ENCODE results near the gene AZIN2. TPM values are rescaled to one million over a fixed set of nuclear protein-coding genes. Genes with fewer than 3 reads are reported as not detected.
"Not testable (repeated sequence)": the region's sequence is repeated elsewhere in the genome, so short reads cannot be mapped to it uniquely, and the experiment has no call there.

Gene AZIN2
- total RNA-seq, 1 donor from 2014 or later, result 7.0 TPM

GRCh38 chr1:33055210-33056008, 25.5 kb upstream of the AZIN2 start:
- Mint-ChIP-seq H3K27me3 (ENCODE audit: unreplicated experiment) (peaks cover 5% of the 10 kb centered on the region), H3K4me1 (ENCODE audit: low read depth, unreplicated experiment) (peaks cover 15% of the 10 kb centered on the region), H3K4me3 (ENCODE audit: unreplicated experiment) (no peak overlapping the region), H3K9me3 (ENCODE audit: unreplicated experiment) (peaks cover 9% of the 10 kb centered on the region), H3K36me3 (ENCODE audit: unreplicated experiment) (peaks cover 9% of the 10 kb centered on the region), H3K27ac (ENCODE audit: unreplicated experiment) (peak overlapping the region; percentile 25)
- TF ChIP-seq, protein P1, sequence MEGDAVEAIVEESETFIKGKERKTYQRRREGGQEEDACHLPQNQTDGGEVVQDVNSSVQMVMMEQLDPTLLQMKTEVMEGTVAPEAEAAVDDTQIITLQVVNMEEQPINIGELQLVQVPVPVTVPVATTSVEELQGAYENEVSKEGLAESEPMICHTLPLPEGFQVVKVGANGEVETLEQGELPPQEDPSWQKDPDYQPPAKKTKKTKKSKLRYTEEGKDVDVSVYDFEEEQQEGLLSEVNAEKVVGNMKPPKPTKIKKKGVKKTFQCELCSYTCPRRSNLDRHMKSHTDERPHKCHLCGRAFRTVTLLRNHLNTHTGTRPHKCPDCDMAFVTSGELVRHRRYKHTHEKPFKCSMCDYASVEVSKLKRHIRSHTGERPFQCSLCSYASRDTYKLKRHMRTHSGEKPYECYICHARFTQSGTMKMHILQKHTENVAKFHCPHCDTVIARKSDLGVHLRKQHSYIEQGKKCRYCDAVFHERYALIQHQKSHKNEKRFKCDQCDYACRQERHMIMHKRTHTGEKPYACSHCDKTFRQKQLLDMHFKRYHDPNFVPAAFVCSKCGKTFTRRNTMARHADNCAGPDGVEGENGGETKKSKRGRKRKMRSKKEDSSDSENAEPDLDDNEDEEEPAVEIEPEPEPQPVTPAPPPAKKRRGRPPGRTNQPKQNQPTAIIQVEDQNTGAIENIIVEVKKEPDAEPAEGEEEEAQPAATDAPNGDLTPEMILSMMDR (IDR thresholded peaks at IDR 0.05; ENCODE audit: partially characterized antibody, unreplicated experiment), result peak; percentile 73
- DNase-seq, result peak; percentile 46

GRCh38 chr1:33056426-33056825, 24.5 kb upstream of the AZIN2 start:
- H3K27ac Mint-ChIP-seq (ENCODE audit: unreplicated experiment), result no peak overlapping the region
- peaks cover 5% of the 10 kb centered on the region for H3K36me3 Mint-ChIP-seq (ENCODE audit: unreplicated experiment)
- H3K4me1 Mint-ChIP-seq (ENCODE audit: low read depth, unreplicated experiment), result peaks cover 15% of the 10 kb centered on the region
- H3K9me3 Mint-ChIP-seq (ENCODE audit: unreplicated experiment), result peaks cover 6% of the 10 kb centered on the region
- H3K27me3 Mint-ChIP-seq (ENCODE audit: unreplicated experiment), result peaks cover 3% of the 10 kb centered on the region
- H3K4me3 Mint-ChIP-seq (ENCODE audit: unreplicated experiment), result no peak overlapping the region
- no peak for DNase-seq
- TF ChIP-seq, protein P1 (IDR thresholded peaks at IDR 0.05; ENCODE audit: partially characterized antibody, unreplicated experiment), result no peak

GRCh38 chr1:33057095-33057494, 23.9 kb upstream of the AZIN2 start:
- peaks cover 3% of the 10 kb centered on the region for H3K27me3 Mint-ChIP-seq (ENCODE audit: unreplicated experiment)
- H3K9me3 Mint-ChIP-seq (ENCODE audit: unreplicated experiment), result peaks cover 9% of the 10 kb centered on the region
- H3K27ac Mint-ChIP-seq (ENCODE audit: unreplicated experiment), result no peak overlapping the region
- DNase-seq, result no peak
- TF ChIP-seq, protein P1 (IDR thresholded peaks at IDR 0.05; ENCODE audit: partially characterized antibody, unreplicated experiment), result no peak
- H3K36me3 Mint-ChIP-seq (ENCODE audit: unreplicated experiment), result peaks cover 10% of the 10 kb centered on the region
- H3K4me3 Mint-ChIP-seq (ENCODE audit: unreplicated experiment), result no peak overlapping the region
- peaks cover 15% of the 10 kb centered on the region for H3K4me1 Mint-ChIP-seq (ENCODE audit: low read depth, unreplicated experiment)

- peaks cover 29% of the 10 kb centered on the region for H3K36me3 Mint-ChIP-seq (ENCODE audit: unreplicated experiment)
- peaks cover 17% of the 10 kb centered on the region for H3K9me3 Mint-ChIP-seq (ENCODE audit: unreplicated experiment)
- no peak for DNase-seq
- H3K4me3 Mint-ChIP-seq (ENCODE audit: unreplicated experiment), result no peak overlapping the region
- peaks cover 10% of the 10 kb centered on the region for H3K4me1 Mint-ChIP-seq (ENCODE audit: low read depth, unreplicated experiment)
- no peak overlapping the region for H3K27ac Mint-ChIP-seq (ENCODE audit: unreplicated experiment)
- TF ChIP-seq, protein P1 (IDR thresholded peaks at IDR 0.05; ENCODE audit: partially characterized antibody, unreplicated experiment), result no peak
- H3K27me3 Mint-ChIP-seq (ENCODE audit: unreplicated experiment), result no peaks in the 10 kb centered on the region
These were observed 20.3 kb upstream of the AZIN2 start for GRCh38 chr1:33060579-33061083.

GRCh38 chr1:33061834-33062233, 19.1 kb upstream of the AZIN2 start:
- Mint-ChIP-seq H3K4me3 (ENCODE audit: unreplicated experiment) (no peak overlapping the region), H3K9me3 (ENCODE audit: unreplicated experiment) (peaks cover 23% of the 10 kb centered on the region), H3K27ac (ENCODE audit: unreplicated experiment) (no peak overlapping the region), H3K27me3 (ENCODE audit: unreplicated experiment) (no peaks in the 10 kb centered on the region), H3K36me3 (ENCODE audit: unreplicated experiment) (peaks cover 35% of the 10 kb centered on the region), H3K4me1 (ENCODE audit: low read depth, unreplicated experiment) (peaks cover 4% of the 10 kb centered on the region)
- TF ChIP-seq, protein P1 (IDR thresholded peaks at IDR 0.05; ENCODE audit: partially characterized antibody, unreplicated experiment), result no peak
- no peak for DNase-seq

DNA sequence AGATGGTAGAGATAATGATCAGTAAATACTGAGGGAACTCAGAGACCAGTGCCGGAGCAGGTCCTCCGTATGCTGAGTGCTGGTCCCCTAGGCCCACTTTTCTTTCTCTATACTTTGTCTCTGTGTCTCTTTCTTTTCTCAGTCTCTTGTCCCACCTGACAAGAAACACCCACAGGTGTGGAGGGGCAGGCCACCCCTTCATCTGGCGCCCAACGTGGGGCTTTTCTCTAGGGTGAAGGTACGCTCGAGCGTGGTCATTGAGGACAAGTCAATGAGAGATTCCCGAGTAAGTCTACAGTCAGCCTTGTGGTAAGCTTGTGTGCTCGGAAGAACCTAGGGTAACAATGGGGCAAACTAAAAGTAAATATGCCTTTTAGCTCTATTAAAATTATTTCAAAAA, 16.7 kb upstream of the AZIN2 start:
- H3K27me3 Mint-ChIP-seq (ENCODE audit: unreplicated experiment); H3K4me1 Mint-ChIP-seq (ENCODE audit: low read depth, unreplicated experiment); H3K27ac Mint-ChIP-seq (ENCODE audit: unreplicated experiment); H3K4me3 Mint-ChIP-seq (ENCODE audit: unreplicated experiment): not testable (repeated sequence)
- DNase-seq, result peak; percentile 58
- Mint-ChIP-seq H3K9me3 (ENCODE audit: unreplicated experiment) (peaks cover 21% of the 10 kb centered on the region), H3K36me3 (ENCODE audit: unreplicated experiment) (peaks cover 35% of the 10 kb centered on the region)
